GM06990 (cell line): Measurements from ENCODE around the gene SEPTIN5.

Experiments
- DNase-seq: peaks from one replicate; pipeline ENCODE4 v3.0.0-alpha.2; 2011; ENCODE audit not compliant: insufficient read length; ENCODE audit errors: extremely low read depth
- H3K27me3 ChIP-seq: replicated peaks from 2 replicates; pipeline ENCODE4 v1.6.0; 2011; ENCODE audit warnings: low read length; ENCODE audit not compliant: control insufficient read depth, insufficient read depth
- H3K36me3 ChIP-seq: 2 replicates; pipeline ENCODE4 v1.5.1; 2011; ENCODE audit warnings: low read length; ENCODE audit not compliant: control insufficient read depth, insufficient read depth
- H3K4me3 ChIP-seq: replicated peaks from 2 replicates; pipeline ENCODE4 v1.5.1; 2011; ENCODE audit warnings: low read depth, mild to moderate bottlenecking, control low read depth, low read length
- CTCF ChIP-seq: IDR thresholded peaks from 2 replicates; pipeline ENCODE4 v1.5.1; 2011; ENCODE audit warnings: low read length, control low read depth, mild to moderate bottlenecking, inconsistent platforms; ENCODE audit not compliant: insufficient read depth, poor library complexity, severe bottlenecking

The SEPTIN5 gene

GRCh38 chr22:19687561-19688300 is 26.6 kb upstream of the SEPTIN5 start:
- Histone ChIP-seq H3K4me3 (no peak overlapping the region), H3K36me3 (no peaks in the 10 kb centered on the region), H3K27me3 (no peaks in the 10 kb centered on the region)
- no peak for TF ChIP-seq CTCF
- DNase-seq: no peak

- no peak for TF ChIP-seq CTCF
- no peaks in the 10 kb centered on the region for H3K27me3 ChIP-seq
- no peak for DNase-seq
- H3K36me3 ChIP-seq: no peaks in the 10 kb centered on the region
- H3K4me3 ChIP-seq: no peak overlapping the region
Observed at GRCh38 chr22:19688301-19689290, 25.7 kb upstream of the SEPTIN5 start.

GRCh38 chr22:19689408-19689807 is 24.9 kb upstream of the SEPTIN5 start:
- no peak overlapping the region for H3K4me3 ChIP-seq
- TF ChIP-seq CTCF: no peak
- no peaks in the 10 kb centered on the region for H3K27me3 ChIP-seq
- no peak for DNase-seq
- H3K36me3 ChIP-seq: no peaks in the 10 kb centered on the region

GRCh38 chr22:19691007-19691720 is 23.1 kb upstream of the SEPTIN5 start:
- no peak for DNase-seq
- no peak for TF ChIP-seq CTCF
- H3K27me3 ChIP-seq: no peaks in the 10 kb centered on the region
- H3K4me3 ChIP-seq: no peak overlapping the region
- H3K36me3 ChIP-seq: no peaks in the 10 kb centered on the region

- Histone ChIP-seq H3K36me3 (no peaks in the 10 kb centered on the region), H3K4me3 (no peak overlapping the region), H3K27me3 (no peaks in the 10 kb centered on the region)
- TF ChIP-seq CTCF: no peak
- DNase-seq: no peak
Observed at GRCh38 chr22:19691721-19692341, 22.5 kb upstream of the SEPTIN5 start.
